ENCODE data around the gene IZUMO1. TPM values are rescaled to one million over a fixed set of nuclear protein-coding genes. Genes with fewer than 3 reads are reported as not detected.
A peak's percentile ranks its signal among the peaks of the same experiment; 100 is the strongest.

IZUMO1 gene
- total and polyA plus RNA-seq, 2 of the 13 experiments (the other 11 are each of a cell fraction or from before 2014, with no cell fraction given) = 0.07 to 0.22 TPM

- TF ChIP-seq WIZ (CRISPR knock-in tag; IDR thresholded peaks at IDR 0.05) (no peak), HOXA5 (CRISPR knock-in tag; IDR thresholded peaks at IDR 0.05) (0 out of 2 replicates have a peak, but pooled peaks have one; percentile 66), ZNF543 (CRISPR knock-in tag; IDR thresholded peaks at IDR 0.05) (no peak), RFXAP (CRISPR knock-in tag; IDR thresholded peaks at IDR 0.05; ENCODE audit: borderline replicate concordance) (peak; percentile 63; the same call in 1 of the 2 replicates), ZNF709 (CRISPR knock-in tag; IDR thresholded peaks at IDR 0.05) (peak; percentile 55; the same call in 1 of the 2 replicates), SATB2 (CRISPR knock-in tag; IDR thresholded peaks at IDR 0.05) (no peak), REL (CRISPR knock-in tag; conservative IDR thresholded peaks at IDR 0.05) (peak; percentile 56; the same call in 1 of the 2 replicates), GTF2F1 (IDR thresholded peaks at IDR 0.05; ENCODE audit: low read length) (no peak), ZSCAN22 (CRISPR knock-in tag; IDR thresholded peaks at IDR 0.05) (peak; percentile 51; the same call in 1 of the 2 replicates), ZNF432 (CRISPR knock-in tag; IDR thresholded peaks at IDR 0.05; ENCODE audit: borderline replicate concordance) (no peak), ZSCAN20 (CRISPR knock-in tag; IDR thresholded peaks at IDR 0.05; ENCODE audit: borderline replicate concordance) (no peak), TMF1 (CRISPR knock-in tag; IDR thresholded peaks at IDR 0.05; ENCODE audit: low read depth) (peak; percentile 95), ZNF567 (CRISPR knock-in tag; IDR thresholded peaks at IDR 0.05; ENCODE audit: borderline replicate concordance) (no peak), ZNF841 (CRISPR knock-in tag; IDR thresholded peaks at IDR 0.05; ENCODE audit: borderline replicate concordance) (peak; percentile 89), THAP7 (CRISPR knock-in tag; IDR thresholded peaks at IDR 0.05) (no peak), ZBTB34 (CRISPR knock-in tag; IDR thresholded peaks at IDR 0.05) (no peak), ZFP36 (IDR thresholded peaks at IDR 0.05; ENCODE audit: borderline replicate concordance, low read depth, low read length, partially characterized antibody) (no peak), YY1 (IDR thresholded peaks at IDR 0.05; ENCODE audit: insufficient read depth, insufficient replicate concordance, low read depth, low read length) (peak; percentile 78), DDIT3 (CRISPR knock-in tag; IDR thresholded peaks at IDR 0.05) (no peak), ARNT (IDR thresholded peaks at IDR 0.05) (no peak)
- TF ChIP-seq, protein P1, sequence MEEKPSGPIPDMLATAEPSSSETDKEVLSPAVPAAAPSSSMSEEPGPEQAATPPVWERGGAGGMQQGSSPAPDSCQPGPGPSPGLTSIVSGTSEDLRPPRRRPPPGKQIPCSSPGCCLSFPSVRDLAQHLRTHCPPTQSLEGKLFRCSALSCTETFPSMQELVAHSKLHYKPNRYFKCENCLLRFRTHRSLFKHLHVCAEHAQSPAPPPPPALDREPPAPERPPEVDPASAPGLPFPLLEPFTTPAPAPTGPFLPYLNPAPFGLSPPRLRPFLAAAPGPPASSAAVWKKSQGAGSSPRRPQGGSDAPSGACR (CRISPR knock-in tag; IDR thresholded peaks at IDR 0.05) = no peak
- TF ChIP-seq, protein P2, sequence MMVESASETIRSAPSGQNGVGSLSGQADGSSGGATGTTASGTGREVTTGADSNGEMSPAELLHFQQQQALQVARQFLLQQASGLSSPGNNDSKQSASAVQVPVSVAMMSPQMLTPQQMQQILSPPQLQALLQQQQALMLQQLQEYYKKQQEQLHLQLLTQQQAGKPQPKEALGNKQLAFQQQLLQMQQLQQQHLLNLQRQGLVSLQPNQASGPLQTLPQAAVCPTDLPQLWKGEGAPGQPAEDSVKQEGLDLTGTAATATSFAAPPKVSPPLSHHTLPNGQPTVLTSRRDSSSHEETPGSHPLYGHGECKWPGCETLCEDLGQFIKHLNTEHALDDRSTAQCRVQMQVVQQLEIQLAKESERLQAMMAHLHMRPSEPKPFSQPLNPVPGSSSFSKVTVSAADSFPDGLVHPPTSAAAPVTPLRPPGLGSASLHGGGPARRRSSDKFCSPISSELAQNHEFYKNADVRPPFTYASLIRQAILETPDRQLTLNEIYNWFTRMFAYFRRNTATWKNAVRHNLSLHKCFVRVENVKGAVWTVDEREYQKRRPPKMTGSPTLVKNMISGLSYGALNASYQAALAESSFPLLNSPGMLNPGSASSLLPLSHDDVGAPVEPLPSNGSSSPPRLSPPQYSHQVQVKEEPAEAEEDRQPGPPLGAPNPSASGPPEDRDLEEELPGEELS (CRISPR knock-in tag; IDR thresholded peaks at IDR 0.05) = no peak
- TF ChIP-seq, protein P3, sequence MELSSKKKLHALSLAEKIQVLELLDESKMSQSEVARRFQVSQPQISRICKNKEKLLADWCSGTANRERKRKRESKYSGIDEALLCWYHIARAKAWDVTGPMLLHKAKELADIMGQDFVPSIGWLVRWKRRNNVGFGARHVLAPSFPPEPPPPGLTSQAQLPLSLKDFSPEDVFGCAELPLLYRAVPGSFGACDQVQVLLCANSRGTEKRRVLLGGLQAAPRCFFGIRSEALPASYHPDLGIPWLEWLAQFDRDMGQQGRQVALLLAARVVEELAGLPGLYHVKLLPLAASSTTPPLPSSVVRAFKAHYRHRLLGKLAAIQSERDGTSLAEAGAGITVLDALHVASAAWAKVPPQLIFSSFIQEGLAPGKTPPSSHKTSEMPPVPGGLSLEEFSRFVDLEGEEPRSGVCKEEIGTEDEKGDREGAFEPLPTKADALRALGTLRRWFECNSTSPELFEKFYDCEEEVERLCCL (CRISPR knock-in tag; IDR thresholded peaks at IDR 0.05; ENCODE audit: borderline replicate concordance) = no peak
These were observed 7.9 kb downstream of the IZUMO1 start (continued) for GRCh38 chr19:48738557-48739403.

Measured in HepG2 (cell line).